ENCODE results near the gene PLXNA4. TPM values are rescaled to one million over a fixed set of nuclear protein-coding genes. Genes with fewer than 3 reads are reported as not detected.

The PLXNA4 gene
- total RNA-seq, 2 experiments from 2014 or later: 0.75 to 0.85 TPM

DNA sequence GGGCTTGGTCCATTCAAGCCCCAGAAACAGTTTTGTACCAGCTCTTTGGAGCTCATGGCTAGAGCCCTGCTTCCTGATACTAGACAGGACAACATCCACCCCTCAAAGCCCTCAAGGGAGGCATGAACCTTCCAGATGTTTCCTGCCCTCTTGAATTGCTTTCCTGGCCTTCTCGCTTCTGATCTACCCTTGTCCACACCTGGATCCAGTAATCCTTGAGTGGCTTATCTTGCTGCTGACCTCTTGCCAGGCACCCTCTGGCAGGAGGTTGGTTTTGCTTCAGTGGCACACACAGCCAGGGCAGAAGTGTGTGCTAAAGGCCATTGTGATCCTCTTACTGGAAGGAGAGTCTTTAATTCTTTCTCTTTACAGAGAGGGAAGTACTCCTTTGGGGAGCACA is 495.8 kb downstream of the PLXNA4 start:
- peaks cover 0 to 4% of the 10 kb centered on the region in 2 experiments for H3K9me3 ChIP-seq (ENCODE audit: control insufficient read depth in 1 of 2, insufficient read depth in 1 of 2, low read length in 2 of 2)
- intact Hi-C loops (cut with DNase I, micrococcal nuclease): no loop called here

DNA sequence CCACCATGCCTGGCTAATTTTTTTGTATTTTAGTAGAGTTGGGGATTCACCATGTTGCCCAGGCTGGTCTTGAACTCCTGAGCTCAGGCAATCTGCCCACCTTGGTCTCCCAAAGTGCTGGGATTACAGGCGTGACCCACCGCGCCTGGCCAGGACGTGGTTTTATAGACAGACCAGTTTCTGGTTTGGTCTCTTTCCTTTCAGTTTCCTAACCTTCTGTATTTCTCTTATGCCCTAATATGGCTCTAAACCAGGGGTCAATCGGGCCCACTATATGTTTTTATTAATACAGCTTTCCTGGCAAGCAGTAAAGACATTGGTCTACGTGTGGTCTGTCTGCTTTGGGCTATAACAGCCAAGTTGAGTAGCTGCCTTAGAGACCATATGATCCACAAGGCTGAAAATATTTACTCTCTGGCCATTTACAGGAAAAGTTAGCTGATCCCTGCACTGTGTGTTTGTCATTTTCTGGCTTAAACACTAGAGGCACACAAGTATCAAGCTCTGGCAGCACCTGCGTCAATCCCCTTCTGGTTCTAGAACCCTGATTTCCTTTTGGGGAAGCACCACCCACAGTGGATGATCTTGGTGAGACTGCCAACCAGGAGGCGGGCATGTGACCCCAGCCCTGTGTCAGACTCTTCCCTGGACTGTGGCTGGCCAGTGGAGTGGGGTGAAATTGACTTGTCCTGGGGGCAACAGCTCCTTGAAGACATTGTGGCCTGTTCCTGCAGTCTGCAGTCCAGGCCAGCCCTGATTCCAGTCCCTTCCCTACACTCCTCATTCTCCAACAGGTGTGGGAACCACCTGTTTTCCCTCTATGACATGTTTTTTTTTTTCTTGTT is 497.2 kb downstream of the PLXNA4 start:
- CTCF ChIA-PET: no interaction called here
- no peak for DNase-seq
- Mint-ChIP-seq H3K27me3 (peaks cover 45% of the 10 kb centered on the region), H3K27ac (no peak overlapping the region), H3K4me3 (no peak overlapping the region), H3K9me3 (no peaks in the 10 kb centered on the region), H3K4me1 (ENCODE audit: low read depth) (no peaks in the 10 kb centered on the region), H3K36me3 (ENCODE audit: low read depth) (no peaks in the 10 kb centered on the region)
- H3K27me3 ChIP-seq (ENCODE audit: control insufficient read depth in 1 of 2, insufficient read depth in 2 of 2, low read length in 2 of 2): no peaks in the 10 kb centered on the region
- POLR2A ChIA-PET: no interaction called here
- TF ChIP-seq, protein P1, sequence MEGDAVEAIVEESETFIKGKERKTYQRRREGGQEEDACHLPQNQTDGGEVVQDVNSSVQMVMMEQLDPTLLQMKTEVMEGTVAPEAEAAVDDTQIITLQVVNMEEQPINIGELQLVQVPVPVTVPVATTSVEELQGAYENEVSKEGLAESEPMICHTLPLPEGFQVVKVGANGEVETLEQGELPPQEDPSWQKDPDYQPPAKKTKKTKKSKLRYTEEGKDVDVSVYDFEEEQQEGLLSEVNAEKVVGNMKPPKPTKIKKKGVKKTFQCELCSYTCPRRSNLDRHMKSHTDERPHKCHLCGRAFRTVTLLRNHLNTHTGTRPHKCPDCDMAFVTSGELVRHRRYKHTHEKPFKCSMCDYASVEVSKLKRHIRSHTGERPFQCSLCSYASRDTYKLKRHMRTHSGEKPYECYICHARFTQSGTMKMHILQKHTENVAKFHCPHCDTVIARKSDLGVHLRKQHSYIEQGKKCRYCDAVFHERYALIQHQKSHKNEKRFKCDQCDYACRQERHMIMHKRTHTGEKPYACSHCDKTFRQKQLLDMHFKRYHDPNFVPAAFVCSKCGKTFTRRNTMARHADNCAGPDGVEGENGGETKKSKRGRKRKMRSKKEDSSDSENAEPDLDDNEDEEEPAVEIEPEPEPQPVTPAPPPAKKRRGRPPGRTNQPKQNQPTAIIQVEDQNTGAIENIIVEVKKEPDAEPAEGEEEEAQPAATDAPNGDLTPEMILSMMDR (IDR thresholded peaks at IDR 0.05): no peak
- no peaks in the 10 kb centered on the region for H3K36me3 ChIP-seq (ENCODE audit: insufficient read depth, low read length)
- ATAC-seq (ENCODE audit: poor library complexity): no peak
- intact Hi-C loops (cut with DNase I, micrococcal nuclease): no loop called here
- H3K4me1 ChIP-seq (ENCODE audit: insufficient read depth, low read length): no peaks in the 10 kb centered on the region
- no peak overlapping the region for H3K4me3 ChIP-seq (ENCODE audit: low read length)
- H3K9me3 ChIP-seq (ENCODE audit: control insufficient read depth in 1 of 2, insufficient read depth in 1 of 2, low read length in 2 of 2): peaks cover 0 to 8% of the 10 kb centered on the region in 2 experiments
- no peak overlapping the region for H3K27ac ChIP-seq (ENCODE audit: low read depth in 1 of 2, low read length in 2 of 2)

More for the DNA sequence above, 495.8 kb downstream of the PLXNA4 start:
- H3K4me3 Mint-ChIP-seq: no peak overlapping the region
- Histone ChIP-seq H3K36me3 (ENCODE audit: insufficient read depth, low read length) (no peaks in the 10 kb centered on the region), H3K27me3 (ENCODE audit: control insufficient read depth in 1 of 2, insufficient read depth in 2 of 2, low read length in 2 of 2) (no peaks in the 10 kb centered on the region), H3K4me1 (ENCODE audit: insufficient read depth, low read length) (no peaks in the 10 kb centered on the region), H3K27ac (ENCODE audit: low read depth in 1 of 2, low read length in 2 of 2) (no peak overlapping the region), H3K4me3 (ENCODE audit: low read length) (no peak overlapping the region)
- no peaks in the 10 kb centered on the region for H3K36me3 Mint-ChIP-seq (ENCODE audit: low read depth)
- no peak overlapping the region for H3K27ac Mint-ChIP-seq
- TF ChIP-seq, protein P1 (IDR thresholded peaks at IDR 0.05): no peak
- no peaks in the 10 kb centered on the region for H3K4me1 Mint-ChIP-seq (ENCODE audit: low read depth)
- ChIA-PET POLR2A (no interaction called here), CTCF (no interaction called here)
- no peak for ATAC-seq (ENCODE audit: poor library complexity)
- H3K9me3 Mint-ChIP-seq: no peaks in the 10 kb centered on the region
- DNase-seq: no peak
- peaks cover 48% of the 10 kb centered on the region for H3K27me3 Mint-ChIP-seq

DNA sequence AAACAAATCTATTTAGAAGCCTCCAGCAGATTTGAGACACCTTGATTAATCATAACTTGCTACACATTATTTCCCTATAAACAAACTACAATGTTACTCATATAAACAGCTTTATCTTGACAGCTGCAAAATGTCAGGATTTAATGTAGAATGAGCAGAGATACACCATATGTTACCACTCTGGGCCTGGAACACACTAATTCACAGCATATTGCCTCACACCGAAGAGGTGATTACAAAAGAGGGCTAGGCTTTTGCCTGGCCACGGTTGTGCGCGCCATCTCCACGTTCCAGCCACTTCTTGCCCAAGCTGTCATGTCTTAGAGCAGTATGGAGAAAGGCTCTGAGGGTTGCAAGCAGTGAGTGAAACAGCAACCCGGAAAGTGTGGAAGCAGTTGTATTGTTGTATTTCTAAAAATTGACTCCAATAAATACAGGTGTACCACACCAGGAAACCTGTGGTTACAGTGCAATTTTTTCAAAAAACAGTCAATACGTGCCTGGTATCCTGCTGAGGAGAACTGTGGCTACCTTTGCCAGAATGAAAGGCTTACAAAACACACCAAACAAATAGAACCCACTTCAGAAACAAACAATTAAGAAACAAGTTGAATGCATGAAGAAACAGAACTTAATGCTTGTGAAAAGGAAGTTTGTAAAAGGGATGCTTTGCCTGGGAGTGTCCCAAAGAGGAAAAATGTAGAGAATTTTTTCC is 498.1 kb downstream of the PLXNA4 start:
- H3K9me3 ChIP-seq (ENCODE audit: control insufficient read depth in 1 of 2, insufficient read depth in 1 of 2, low read length in 2 of 2): peaks cover 0 to 8% of the 10 kb centered on the region in 2 experiments
- TF ChIP-seq, protein P1 (IDR thresholded peaks at IDR 0.05): no peak
- H3K27ac Mint-ChIP-seq: no peak overlapping the region
- peaks cover 37% of the 10 kb centered on the region for H3K27me3 Mint-ChIP-seq
- no peaks in the 10 kb centered on the region for H3K36me3 ChIP-seq (ENCODE audit: insufficient read depth, low read length)
- no peaks in the 10 kb centered on the region for H3K27me3 ChIP-seq (ENCODE audit: control insufficient read depth in 1 of 2, insufficient read depth in 2 of 2, low read length in 2 of 2)
- DNase-seq (no peak), ATAC-seq (ENCODE audit: poor library complexity) (no peak)
- no peak overlapping the region for H3K27ac ChIP-seq (ENCODE audit: low read depth in 1 of 2, low read length in 2 of 2)
- no peak overlapping the region for H3K4me3 ChIP-seq (ENCODE audit: low read length)
- intact Hi-C loops (cut with DNase I, micrococcal nuclease): no loop called here
- H3K4me1 ChIP-seq (ENCODE audit: insufficient read depth, low read length): no peaks in the 10 kb centered on the region
- H3K4me1 Mint-ChIP-seq (ENCODE audit: low read depth): no peaks in the 10 kb centered on the region
- ChIA-PET POLR2A (no interaction called here), CTCF (no interaction called here)
- no peak overlapping the region for H3K4me3 Mint-ChIP-seq
- no peaks in the 10 kb centered on the region for H3K9me3 Mint-ChIP-seq
- H3K36me3 Mint-ChIP-seq (ENCODE audit: low read depth): no peaks in the 10 kb centered on the region

Measured in CD4-positive, alpha-beta T cell (primary cell).